ENCODE results near the gene PDLIM5.
"Not testable (repeated sequence)": the region's sequence is repeated elsewhere in the genome, so short reads cannot be mapped to it uniquely, and the experiment has no call there.

PDLIM5 gene, protein sequence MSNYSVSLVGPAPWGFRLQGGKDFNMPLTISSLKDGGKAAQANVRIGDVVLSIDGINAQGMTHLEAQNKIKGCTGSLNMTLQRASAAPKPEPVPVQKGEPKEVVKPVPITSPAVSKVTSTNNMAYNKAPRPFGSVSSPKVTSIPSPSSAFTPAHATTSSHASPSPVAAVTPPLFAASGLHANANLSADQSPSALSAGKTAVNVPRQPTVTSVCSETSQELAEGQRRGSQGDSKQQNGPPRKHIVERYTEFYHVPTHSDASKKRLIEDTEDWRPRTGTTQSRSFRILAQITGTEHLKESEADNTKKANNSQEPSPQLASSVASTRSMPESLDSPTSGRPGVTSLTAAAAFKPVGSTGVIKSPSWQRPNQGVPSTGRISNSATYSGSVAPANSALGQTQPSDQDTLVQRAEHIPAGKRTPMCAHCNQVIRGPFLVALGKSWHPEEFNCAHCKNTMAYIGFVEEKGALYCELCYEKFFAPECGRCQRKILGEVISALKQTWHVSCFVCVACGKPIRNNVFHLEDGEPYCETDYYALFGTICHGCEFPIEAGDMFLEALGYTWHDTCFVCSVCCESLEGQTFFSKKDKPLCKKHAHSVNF

DNA sequence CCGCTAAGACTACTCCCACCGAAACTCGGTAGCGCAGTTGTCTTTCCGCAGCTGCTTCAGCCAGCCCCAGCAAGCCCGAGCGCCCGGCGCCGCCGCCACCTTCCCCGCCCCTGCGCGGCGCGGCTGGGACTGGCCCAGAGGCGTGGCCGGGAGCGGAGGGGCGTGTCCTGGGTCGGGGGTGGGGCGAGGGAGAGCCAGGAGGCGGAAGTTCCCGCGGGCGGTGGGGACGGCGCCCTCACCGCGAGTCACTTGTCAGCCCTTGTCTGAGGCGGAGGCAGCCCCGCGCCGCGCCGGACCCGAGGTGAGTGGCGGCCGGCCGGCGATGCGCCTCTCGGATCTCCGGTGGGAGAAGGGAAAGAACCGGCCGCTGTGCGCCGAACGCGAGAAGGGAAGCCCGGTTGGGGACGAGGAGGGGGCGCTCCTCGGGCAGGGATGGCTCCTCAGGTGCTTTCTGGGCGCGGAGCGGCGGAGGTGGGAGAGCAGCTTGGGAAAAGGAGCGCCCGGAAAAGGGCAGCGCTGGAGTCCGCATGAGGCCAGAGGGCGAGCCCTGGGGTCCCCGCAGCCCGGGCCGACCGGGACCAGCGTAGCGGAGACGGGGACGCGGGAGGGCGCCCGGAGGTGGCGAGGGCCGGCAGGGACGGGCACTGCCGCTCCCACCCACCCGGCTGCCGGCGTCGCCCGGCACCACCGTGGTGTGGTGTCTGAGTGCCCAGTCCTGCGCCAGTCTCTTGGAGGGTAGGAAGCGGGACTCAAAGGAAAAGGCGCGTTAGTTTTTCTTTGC lies at the start of gene PDLIM5:
Gene PDLIM5, plus strand, starts transcription at position 248 of the 781 bp plus-strand sequence. CDS start 3,347 bp downstream, outside the sequence.
- peak; percentile 57 for DNase-seq (ENCODE audit: low read depth)

GRCh38 chr4:94402439-94402838 lies 49.3 kb upstream of the PDLIM5 start:
- DNase-seq (ENCODE audit: low read depth), result not testable (repeated sequence)

DNA sequence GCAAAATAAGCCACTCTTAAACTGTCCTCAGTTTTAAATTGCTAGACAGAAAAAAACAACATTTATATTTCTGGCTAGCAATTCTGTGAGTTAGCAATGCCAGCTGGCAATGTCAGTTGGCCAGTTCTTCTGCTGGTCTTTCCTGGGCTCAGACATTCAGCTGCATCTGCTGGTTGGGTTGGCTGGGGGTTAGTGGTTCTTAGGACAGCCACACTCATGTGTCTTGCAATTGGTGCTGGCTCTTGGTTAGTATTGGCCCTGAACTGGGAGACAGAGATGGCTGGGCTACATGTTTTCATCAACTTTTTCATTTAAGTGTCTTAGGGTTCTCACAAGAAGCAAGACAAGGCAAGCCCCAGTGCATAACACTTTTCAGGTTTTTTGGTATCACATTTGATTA lies 48.0 kb upstream of the PDLIM5 start:
- DNase-seq (ENCODE audit: low read depth), result no peak

DNA sequence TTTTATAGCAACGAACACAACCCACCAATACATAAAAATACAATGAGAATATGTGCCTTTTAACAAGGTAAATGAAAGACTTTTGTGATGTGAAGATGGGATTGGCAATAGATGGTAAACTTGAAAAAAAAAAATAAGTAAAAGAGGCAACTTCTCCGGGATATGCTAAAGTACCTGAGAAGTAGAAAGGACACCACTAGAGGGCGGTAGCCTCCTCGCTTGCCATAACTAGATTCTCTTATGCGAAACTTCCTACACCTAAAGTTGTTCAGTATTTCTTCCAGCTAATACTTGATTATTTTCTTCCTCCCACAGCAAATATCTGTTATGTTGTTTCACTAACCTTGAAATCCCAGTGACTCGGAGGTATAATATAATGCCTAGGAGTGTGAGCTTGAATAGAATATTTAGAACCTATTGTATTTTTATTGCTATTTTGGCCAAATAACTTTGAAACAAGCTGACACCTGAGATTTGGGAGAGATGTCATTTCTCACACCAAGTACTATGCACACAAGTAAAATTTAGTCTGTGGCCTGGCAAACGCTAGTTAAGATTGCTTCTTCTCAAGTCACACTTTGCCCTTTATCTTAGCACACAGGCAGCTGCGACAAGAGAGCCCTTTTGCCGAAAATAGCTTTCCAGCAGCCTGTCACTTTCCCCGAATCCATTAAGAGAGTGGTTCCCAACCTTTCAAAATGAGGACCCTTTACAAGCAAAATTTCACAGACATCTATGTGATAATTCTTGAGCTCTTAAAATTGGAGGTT lies 44.9 kb upstream of the PDLIM5 start:
- peak; percentile 68 for DNase-seq (ENCODE audit: low read depth)

DNA sequence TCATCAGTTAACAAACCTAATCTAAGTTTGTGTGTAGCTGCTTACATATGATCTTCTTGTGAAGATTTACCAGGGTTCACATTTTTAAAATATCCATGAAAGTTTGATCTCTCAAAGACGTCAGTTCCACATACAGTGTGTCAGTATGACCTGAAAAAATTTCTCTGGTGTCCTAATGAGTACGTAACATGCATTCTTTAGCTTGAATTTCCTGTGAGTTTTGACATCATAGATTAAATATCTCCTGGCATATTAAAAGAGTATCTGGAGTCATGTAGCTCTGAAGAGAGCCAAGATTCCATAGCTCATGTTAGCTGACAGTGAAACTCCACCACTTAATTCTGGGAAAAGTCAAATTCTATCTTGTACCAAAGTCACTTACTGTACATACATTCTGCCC lies 43.9 kb upstream of the PDLIM5 start:
- no peak for DNase-seq (ENCODE audit: low read depth)

DNA sequence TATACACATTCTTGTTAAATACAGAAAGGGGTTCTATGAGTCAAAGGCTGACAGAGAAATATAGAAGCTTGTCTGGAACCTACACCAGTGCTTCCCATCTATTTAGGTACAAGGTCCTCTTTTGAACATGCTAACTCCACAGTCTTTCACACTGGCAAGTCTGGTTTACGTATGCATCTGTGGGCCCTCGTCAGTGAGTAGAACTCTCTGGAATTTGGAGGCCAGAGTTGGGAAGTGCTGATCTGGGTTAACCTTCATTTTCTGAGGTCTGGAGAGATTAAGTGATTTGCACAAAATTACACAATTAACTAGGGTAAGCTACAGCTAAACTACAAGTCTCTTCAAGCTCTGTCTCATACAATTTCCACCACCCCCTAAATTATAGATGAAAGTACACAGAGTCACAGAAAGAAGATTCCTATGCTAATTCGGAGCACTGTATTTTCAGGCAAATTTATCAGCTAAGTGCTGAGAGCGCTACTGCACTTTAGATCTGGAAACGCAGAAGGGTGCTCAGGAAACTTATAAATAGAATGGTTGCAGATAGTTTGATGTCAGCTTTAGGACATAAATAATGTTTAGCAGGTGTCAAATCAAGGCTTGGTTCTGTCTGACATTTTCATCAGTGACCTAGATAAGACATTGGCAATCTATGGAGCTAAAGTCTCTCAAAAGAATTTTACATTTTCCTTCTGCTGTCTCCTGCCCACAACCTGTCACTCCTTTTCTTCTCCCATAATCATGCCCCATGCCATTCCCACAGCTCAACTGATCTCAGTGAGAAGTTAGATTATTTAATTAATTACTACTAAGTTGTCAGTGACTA lies 43.0 kb upstream of the PDLIM5 start:
- peak; percentile 73 for DNase-seq (ENCODE audit: low read depth)

- DNase-seq (ENCODE audit: low read depth), result no peak
Observed at GRCh38 chr4:94409375-94409679, 42.4 kb upstream of the PDLIM5 start.

GRCh38 chr4:94409962-94410361 lies 41.8 kb upstream of the PDLIM5 start:
- no peak for DNase-seq (ENCODE audit: low read depth)

- no peak for DNase-seq (ENCODE audit: low read depth)
Observed at GRCh38 chr4:94410678-94411206, 41.0 kb upstream of the PDLIM5 start.

- no peak for DNase-seq (ENCODE audit: low read depth)
Observed at GRCh38 chr4:94411296-94411695, 40.4 kb upstream of the PDLIM5 start.

DNA sequence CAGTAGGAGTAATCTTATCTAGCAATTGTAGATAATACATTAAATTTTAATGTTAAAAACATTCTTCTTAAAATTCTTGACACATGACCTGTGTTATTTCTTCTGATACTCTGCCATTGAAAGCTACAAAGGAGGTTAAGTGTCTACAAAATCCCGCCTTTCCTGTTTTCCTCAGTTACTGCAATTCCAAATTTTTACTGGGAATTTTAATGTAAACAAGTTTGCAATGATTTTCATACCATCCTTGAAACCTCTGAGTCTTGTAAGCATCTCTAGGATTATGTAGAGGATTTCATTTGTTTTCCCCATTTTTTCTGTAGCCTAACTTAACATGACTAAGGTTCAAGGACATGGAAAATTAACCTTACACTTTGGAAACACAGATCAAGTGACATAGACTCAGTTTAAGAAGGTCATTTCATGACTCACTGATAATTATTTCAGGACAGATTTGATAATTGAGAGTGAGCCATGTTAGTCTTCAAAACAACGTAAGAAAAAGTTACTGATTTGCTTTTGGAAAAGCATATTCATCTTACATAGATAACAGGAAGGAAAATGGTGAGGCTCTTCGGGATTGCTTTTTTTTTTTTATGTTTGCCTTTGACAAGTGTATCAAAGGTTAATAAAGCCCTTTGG lies 39.6 kb upstream of the PDLIM5 start:
- DNase-seq (ENCODE audit: low read depth), result no peak

GRCh38 chr4:94412658-94413038 lies 39.1 kb upstream of the PDLIM5 start:
- DNase-seq (ENCODE audit: low read depth), result peak; percentile 70

GRCh38 chr4:94413085-94413840 lies 38.5 kb upstream of the PDLIM5 start:
- DNase-seq (ENCODE audit: low read depth), result no peak

- no peak for DNase-seq (ENCODE audit: low read depth)
Observed at GRCh38 chr4:94414907-94415306, 36.8 kb upstream of the PDLIM5 start.

GRCh38 chr4:94415448-94415847 lies 36.3 kb upstream of the PDLIM5 start:
- no peak for DNase-seq (ENCODE audit: low read depth)

DNA sequence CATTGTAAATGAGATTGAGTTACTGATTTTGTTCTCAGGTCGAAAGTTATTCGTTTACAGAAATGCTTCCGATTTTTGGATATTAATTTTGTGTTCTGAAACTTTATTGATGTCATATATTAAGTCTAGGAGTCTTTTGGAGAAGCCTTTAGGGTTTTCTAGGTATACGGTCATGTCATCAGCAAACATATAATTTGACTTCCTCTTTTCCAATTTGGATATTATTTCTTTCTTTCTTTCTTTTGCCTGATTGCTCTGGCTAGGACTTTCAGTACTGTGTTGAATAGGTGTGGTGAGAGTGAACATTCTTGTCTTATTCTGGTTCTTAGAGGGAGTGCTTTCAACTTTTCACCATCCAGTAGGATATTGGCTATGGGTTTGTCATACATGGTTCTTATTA lies 35.4 kb upstream of the PDLIM5 start:
- no peak for DNase-seq (ENCODE audit: low read depth)

DNA sequence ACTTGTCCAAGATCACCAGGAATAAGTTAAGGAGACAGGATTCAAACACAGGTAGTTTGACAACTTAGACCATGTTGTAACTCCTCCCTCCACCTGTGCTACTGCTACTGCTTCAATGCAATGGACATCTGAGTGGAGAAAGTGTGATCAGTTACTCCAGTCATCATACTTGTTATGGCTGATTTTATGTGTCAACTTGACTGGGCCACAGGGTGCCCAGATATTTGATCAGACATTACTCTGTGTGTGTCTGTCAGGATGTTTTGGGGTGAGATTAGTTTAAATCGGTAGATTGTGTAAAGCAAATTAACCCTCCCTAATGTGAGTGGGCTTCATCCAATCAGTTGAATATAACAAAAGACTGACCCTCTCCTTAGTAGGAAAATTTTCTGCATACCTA lies 34.8 kb upstream of the PDLIM5 start:
- DNase-seq (ENCODE audit: low read depth), result no peak

GRCh38 chr4:94419549-94419948 lies 32.2 kb upstream of the PDLIM5 start:
- no peak for DNase-seq (ENCODE audit: low read depth)

- peak; percentile 65 for DNase-seq (ENCODE audit: low read depth)
Observed at GRCh38 chr4:94419956-94420355, 31.8 kb upstream of the PDLIM5 start.

DNA sequence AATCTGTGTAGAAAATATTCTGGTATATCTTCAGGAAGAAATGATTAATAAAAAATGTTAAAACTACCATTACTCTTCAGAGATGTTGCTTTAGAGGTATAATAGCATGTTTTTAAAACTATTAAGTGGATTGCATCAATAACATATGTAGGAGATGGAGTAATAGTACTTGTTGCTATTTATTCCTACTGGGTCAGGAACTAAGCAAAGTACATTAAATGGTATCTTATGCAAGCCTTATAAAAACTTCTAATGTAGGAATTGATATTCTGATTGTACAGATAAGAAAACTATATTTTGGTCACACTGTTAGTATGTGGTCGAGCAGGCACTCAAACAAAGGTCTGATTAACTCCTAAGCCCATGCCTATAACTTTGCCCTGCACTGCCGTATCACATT lies 31.4 kb upstream of the PDLIM5 start:
- no peak for DNase-seq (ENCODE audit: low read depth)
